Skeletal muscle tissue (tissue), 4 donors: ENCODE data around the gene CXXC1. TPM values are rescaled to one million over a fixed set of nuclear protein-coding genes. Genes with fewer than 3 reads are reported as not detected.
"Not testable (repeated sequence)": the region's sequence is repeated elsewhere in the genome, so short reads cannot be mapped to it uniquely, and the experiment has no call there.

Experiments
- H3K27ac ChIP-seq: one replicate; pipeline ENCODE4 v1.7.0; 2013; ENCODE audit warnings: mild to moderate bottlenecking, low read depth, low read length, inconsistent platforms
- H3K27me3 ChIP-seq, 3 donors: one replicate each; pipeline ENCODE4 v1.7.0; 2013; ENCODE audit warnings: low read length in 3 of 3; ENCODE audit not compliant: control insufficient read depth in 3 of 3, insufficient read depth in 3 of 3
- H3K36me3 ChIP-seq, 3 donors: one replicate each; pipeline ENCODE4 v1.7.0; 2013; ENCODE audit warnings: low read length in 3 of 3; ENCODE audit not compliant: control insufficient read depth in 3 of 3, insufficient read depth in 3 of 3
- H3K4me1 ChIP-seq, 3 donors: one replicate each; pipeline ENCODE4 v1.7.0; 2013; ENCODE audit warnings: low read length in 3 of 3, mild to moderate bottlenecking in 3 of 3; ENCODE audit not compliant: control insufficient read depth in 3 of 3, insufficient read depth in 3 of 3
- H3K4me3 ChIP-seq, 3 donors: one replicate each; pipeline ENCODE4 v1.7.0; 2013; ENCODE audit warnings: low read length in 3 of 3
- H3K9ac ChIP-seq, 3 donors: one replicate each; pipeline ENCODE4 v1.7.0; 2013; ENCODE audit warnings: low read length in 3 of 3, mild to moderate bottlenecking in 3 of 3, moderate library complexity in 2 of 3, low read depth in 1 of 3
- H3K9me3 ChIP-seq, 3 donors: one replicate each; pipeline ENCODE4 v1.7.0; 2013; ENCODE audit warnings: low read length in 3 of 3; ENCODE audit not compliant: control insufficient read depth in 3 of 3
- total RNA-seq: library from RNA; depleted of rRNA; stranded (reverse); fragments of >200 nt; gene quantifications from one replicate; pipeline ENCODE4 v1.2.3, GENCODE V29; 2014
- donor health status: Osteomylitis.

CXXC1 gene
- total RNA-seq, 1 donor from 2014 or later: 13.6 TPM

DNA sequence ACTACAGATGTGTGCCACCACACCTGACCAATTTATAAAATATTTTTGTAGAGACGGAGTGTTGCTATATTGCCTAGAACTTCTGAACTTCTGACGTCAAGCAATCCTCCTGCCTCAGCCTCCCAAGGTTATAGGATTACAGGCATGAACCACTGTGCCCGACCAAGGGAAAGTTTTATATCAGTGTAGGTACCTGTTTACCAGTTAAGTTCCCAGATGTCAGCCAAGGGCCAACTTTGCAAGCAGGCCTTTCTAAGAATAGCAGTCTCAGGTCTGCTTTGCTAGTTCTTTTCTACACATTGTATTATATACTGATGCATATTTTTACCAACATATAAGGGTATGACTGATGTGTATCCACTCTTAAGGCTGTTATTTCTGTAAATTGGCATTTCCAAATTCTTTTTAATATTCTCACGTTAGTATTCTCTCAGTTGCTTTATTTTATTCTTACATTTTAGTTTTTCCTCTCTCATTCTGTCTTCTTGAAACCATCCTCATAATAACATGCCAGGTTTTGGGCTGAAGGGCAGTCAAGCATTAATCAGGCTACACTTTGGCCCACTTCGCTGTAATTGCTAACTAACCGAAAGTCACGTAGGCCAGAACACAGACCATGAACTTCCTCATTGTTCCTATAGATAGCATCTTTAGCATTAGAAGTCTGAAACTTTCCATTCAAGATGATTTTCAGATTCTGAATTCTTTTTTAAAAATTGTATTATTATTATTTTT, 25.0 kb upstream of the CXXC1 start:
- no peak overlapping the region for H3K9ac ChIP-seq
- no peak overlapping the region for H3K4me3 ChIP-seq
- H3K27ac ChIP-seq: no peak overlapping the region
- H3K9me3 ChIP-seq: no peaks in the 10 kb centered on the region
- H3K36me3 ChIP-seq: no peaks in the 10 kb centered on the region
- peaks cover 0 to 13% (median 5%) of the 10 kb centered on the region in 3 donors for H3K4me1 ChIP-seq
- H3K27me3 ChIP-seq: peaks cover 0 to 2% (median 0%) of the 10 kb centered on the region in 3 donors

- no peak overlapping the region for H3K4me3 ChIP-seq
- H3K27me3 ChIP-seq: peaks cover 0 to 3% (median 2%) of the 10 kb centered on the region in 3 donors
- H3K27ac ChIP-seq: no peak overlapping the region
- H3K36me3 ChIP-seq: no peaks in the 10 kb centered on the region
- H3K4me1 ChIP-seq: peaks cover 4 to 20% (median 5%) of the 10 kb centered on the region in 3 donors
- no peaks in the 10 kb centered on the region for H3K9me3 ChIP-seq
- no peak overlapping the region for H3K9ac ChIP-seq
Observed at GRCh38 chr18:50311650-50312049, 24.2 kb upstream of the CXXC1 start.

DNA sequence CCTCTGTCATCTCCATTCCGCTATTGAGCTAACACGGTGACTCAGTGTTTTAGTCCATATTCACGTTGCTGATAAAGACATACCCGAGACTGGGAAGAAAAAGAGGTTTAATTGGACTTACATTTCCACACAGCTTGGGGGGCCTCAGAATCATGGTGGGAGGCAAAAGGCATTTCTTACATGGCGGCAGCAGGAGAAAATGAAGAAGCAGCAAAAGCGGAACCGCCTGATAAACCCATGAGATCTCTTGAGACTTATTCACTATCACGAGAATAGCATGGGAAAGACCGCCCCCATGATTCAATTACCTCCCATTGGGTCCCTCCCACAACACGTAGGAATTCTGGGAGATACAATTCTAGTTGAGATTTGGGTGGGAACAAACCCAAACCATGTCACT, 22.6 kb upstream of the CXXC1 start:
- Histone ChIP-seq H3K4me3 (no peak overlapping the region), H3K27me3 (peaks cover 0 to 3% (median 2%) of the 10 kb centered on the region in 3 donors), H3K36me3 (no peaks in the 10 kb centered on the region), H3K9ac (no peak overlapping the region), H3K4me1 (peaks cover 4 to 20% (median 5%) of the 10 kb centered on the region in 3 donors), H3K27ac (no peak overlapping the region), H3K9me3 (no peaks in the 10 kb centered on the region)

GRCh38 chr18:50308851-50309250, 21.4 kb upstream of the CXXC1 start:
- not testable (repeated sequence) for H3K27ac ChIP-seq, H3K27me3 ChIP-seq, H3K36me3 ChIP-seq, H3K9ac ChIP-seq, H3K4me3 ChIP-seq, H3K9me3 ChIP-seq
- peaks cover 4 to 17% (median 5%) of the 10 kb centered on the region in 3 donors for H3K4me1 ChIP-seq

- H3K27me3 ChIP-seq: peaks cover under 1 to 4% (median 2%) of the 10 kb centered on the region in 3 donors
- peak overlapping the region in 2 of 3 donors; percentile 62 to 70 for H3K9ac ChIP-seq
- no peak overlapping the region for H3K27ac ChIP-seq
- peaks cover 4 to 16% (median 5%) of the 10 kb centered on the region in 3 donors for H3K4me1 ChIP-seq
- no peaks in the 10 kb centered on the region for H3K36me3 ChIP-seq
- H3K9me3 ChIP-seq: no peaks in the 10 kb centered on the region
- H3K4me3 ChIP-seq: peak overlapping the region; percentile 64 to 79 (median 77)
Observed at GRCh38 chr18:50307738-50308470, 20.4 kb upstream of the CXXC1 start.

GRCh38 chr18:50307400-50307737, 19.9 kb upstream of the CXXC1 start:
- Histone ChIP-seq H3K36me3 (no peaks in the 10 kb centered on the region), H3K9ac (peak overlapping the region in 2 of 3 donors; percentile 62 to 70), H3K27ac (no peak overlapping the region), H3K4me1 (peaks cover 4 to 16% (median 5%) of the 10 kb centered on the region in 3 donors), H3K9me3 (no peaks in the 10 kb centered on the region), H3K4me3 (peak overlapping the region; percentile 64 to 79 (median 77)), H3K27me3 (peaks cover 5 to 7% (median 7%) of the 10 kb centered on the region in 3 donors)

GRCh38 chr18:50306944-50307343, 19.5 kb upstream of the CXXC1 start:
- no peaks in the 10 kb centered on the region for H3K36me3 ChIP-seq
- peaks cover 4 to 16% (median 5%) of the 10 kb centered on the region in 3 donors for H3K4me1 ChIP-seq
- peak overlapping the region in 1 of 3 donors; percentile 70 for H3K9ac ChIP-seq
- no peak overlapping the region for H3K27ac ChIP-seq
- peak overlapping the region in 2 of 3 donors; percentile 64 to 77 for H3K4me3 ChIP-seq
- H3K9me3 ChIP-seq: no peaks in the 10 kb centered on the region
- peaks cover 6 to 7% (median 7%) of the 10 kb centered on the region in 3 donors for H3K27me3 ChIP-seq

GRCh38 chr18:50301074-50301473, 13.6 kb upstream of the CXXC1 start:
- H3K27me3 ChIP-seq: peaks cover 25 to 31% (median 27%) of the 10 kb centered on the region in 3 donors
- no peaks in the 10 kb centered on the region for H3K36me3 ChIP-seq
- H3K27ac ChIP-seq: no peak overlapping the region
- H3K4me1 ChIP-seq: peaks cover 3 to 5% (median 5%) of the 10 kb centered on the region in 3 donors
- H3K4me3 ChIP-seq: no peak overlapping the region
- H3K9ac ChIP-seq: no peak overlapping the region
- H3K9me3 ChIP-seq: no peaks in the 10 kb centered on the region

DNA sequence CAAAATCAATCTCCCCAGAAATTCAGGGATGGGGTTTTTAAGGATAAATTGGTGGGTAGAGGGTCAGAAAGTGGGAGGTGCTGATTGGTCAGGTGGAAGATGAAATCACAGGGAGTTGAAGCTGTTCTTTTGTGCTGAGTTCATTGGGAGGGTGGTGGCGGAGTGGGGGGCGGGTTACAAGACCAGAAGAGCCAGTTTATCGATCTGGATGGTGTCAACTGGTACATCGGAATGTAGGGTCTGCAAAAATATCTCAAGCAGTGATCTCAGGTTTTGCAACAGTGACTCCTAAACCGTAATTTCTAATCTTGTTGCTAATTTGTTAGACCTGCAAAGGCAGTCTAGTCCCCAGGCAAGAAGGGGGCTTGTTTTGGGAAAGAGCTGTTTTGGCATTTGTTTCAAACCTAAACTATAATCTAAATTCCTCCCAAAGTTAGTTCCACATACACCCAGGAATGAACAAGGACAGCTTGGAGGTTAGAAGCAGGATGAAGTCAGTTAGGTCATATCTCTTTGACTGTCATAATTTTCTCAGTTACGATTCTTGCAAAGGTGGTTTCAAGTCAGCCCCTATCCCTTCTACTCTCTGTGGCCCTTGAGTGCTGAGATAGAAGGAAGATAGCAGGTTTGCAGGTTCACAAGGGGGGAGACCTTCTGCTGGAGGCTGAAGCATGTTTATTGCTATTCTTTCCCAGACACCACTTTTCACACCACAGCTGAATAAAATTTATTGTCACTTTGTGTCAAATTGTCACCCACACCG, 12.3 kb upstream of the CXXC1 start:
- Histone ChIP-seq H3K27me3 (peaks cover 25 to 31% (median 27%) of the 10 kb centered on the region in 3 donors), H3K9ac (no peak overlapping the region), H3K4me1 (peaks cover 3 to 5% (median 5%) of the 10 kb centered on the region in 3 donors), H3K27ac (no peak overlapping the region), H3K4me3 (no peak overlapping the region), H3K9me3 (no peaks in the 10 kb centered on the region), H3K36me3 (no peaks in the 10 kb centered on the region)
